Chondrocyte (in vitro differentiated cells): ENCODE results near the gene DHRS4. TPM values are rescaled to one million over a fixed set of nuclear protein-coding genes. Genes with fewer than 3 reads are reported as not detected.
"Not testable (repeated sequence)": the region's sequence is repeated elsewhere in the genome, so short reads cannot be mapped to it uniquely, and the experiment has no call there.

Source experiments
- DNase-seq: peaks from one replicate; pipeline ENCODE4 v3.0.0; 2021; ENCODE audit warnings: mixed read lengths, low spot score
- H3K27ac Mint-ChIP-seq: one replicate; pipeline ENCODE4 v1.8.0; 2021; ENCODE audit warnings: mild to moderate bottlenecking, moderate library complexity, mixed read lengths; ENCODE audit not compliant: unreplicated experiment
- H3K27me3 Mint-ChIP-seq: 2 replicates; pipeline ENCODE4 v1.8.0; 2021; ENCODE audit warnings: low read depth, mixed read lengths
- H3K36me3 Mint-ChIP-seq: 2 replicates; pipeline ENCODE4 v1.8.0; 2021; ENCODE audit warnings: low read depth, mixed read lengths
- H3K4me1 Mint-ChIP-seq: 2 replicates; pipeline ENCODE4 v1.8.0; 2021; ENCODE audit warnings: low read depth, mild to moderate bottlenecking, mixed read lengths
- H3K4me3 Mint-ChIP-seq: one replicate; pipeline ENCODE4 v1.8.0; 2021; ENCODE audit warnings: mild to moderate bottlenecking, moderate library complexity, mixed read lengths; ENCODE audit not compliant: unreplicated experiment
- H3K9me3 Mint-ChIP-seq: 2 replicates; pipeline ENCODE4 v1.8.0; 2021; ENCODE audit warnings: low read depth, mixed read lengths
- total RNA-seq: library from RNA; stranded (reverse); gene quantifications from 3 replicates; pipeline ENCODE4 v1.2.1, GENCODE V29; 2021

Gene DHRS4
- total RNA-seq, 1 donor from 2014 or later: 16.9 TPM

- not testable (repeated sequence) for H3K27ac Mint-ChIP-seq, H3K9me3 Mint-ChIP-seq, DNase-seq, H3K4me3 Mint-ChIP-seq, H3K4me1 Mint-ChIP-seq, H3K36me3 Mint-ChIP-seq, H3K27me3 Mint-ChIP-seq
Measured at GRCh38 chr14:23989734-23990445, 36.3 kb downstream of the DHRS4 start.

GRCh38 chr14:23990961-23991360, 37.4 kb downstream of the DHRS4 start:
- H3K4me1 Mint-ChIP-seq: not testable (repeated sequence)

GRCh38 chr14:23993042-23993441, 39.5 kb downstream of the DHRS4 start:
- DNase-seq, H3K27ac Mint-ChIP-seq, H3K27me3 Mint-ChIP-seq, H3K4me3 Mint-ChIP-seq, H3K36me3 Mint-ChIP-seq, H3K9me3 Mint-ChIP-seq, H3K4me1 Mint-ChIP-seq: not testable (repeated sequence)

More at GRCh38 chr14:23990961-23991360, 37.4 kb downstream of the DHRS4 start:
- H3K36me3 Mint-ChIP-seq, H3K9me3 Mint-ChIP-seq, H3K4me3 Mint-ChIP-seq, DNase-seq, H3K27ac Mint-ChIP-seq, H3K27me3 Mint-ChIP-seq: not testable (repeated sequence)

- H3K27me3 Mint-ChIP-seq, H3K4me1 Mint-ChIP-seq, H3K9me3 Mint-ChIP-seq, DNase-seq, H3K36me3 Mint-ChIP-seq, H3K4me3 Mint-ChIP-seq, H3K27ac Mint-ChIP-seq: not testable (repeated sequence)
Measured at GRCh38 chr14:23996009-23996408, 42.4 kb downstream of the DHRS4 start.

GRCh38 chr14:23996825-23997224, 43.3 kb downstream of the DHRS4 start:
- H3K36me3 Mint-ChIP-seq, H3K27ac Mint-ChIP-seq, H3K27me3 Mint-ChIP-seq, H3K4me3 Mint-ChIP-seq, H3K9me3 Mint-ChIP-seq, DNase-seq, H3K4me1 Mint-ChIP-seq: not testable (repeated sequence)

- DNase-seq, H3K4me1 Mint-ChIP-seq, H3K9me3 Mint-ChIP-seq, H3K27me3 Mint-ChIP-seq, H3K4me3 Mint-ChIP-seq, H3K36me3 Mint-ChIP-seq, H3K27ac Mint-ChIP-seq: not testable (repeated sequence)
Measured at GRCh38 chr14:23999640-24000039, 46.1 kb downstream of the DHRS4 start.

- not testable (repeated sequence) for H3K27ac Mint-ChIP-seq, DNase-seq, H3K27me3 Mint-ChIP-seq, H3K36me3 Mint-ChIP-seq, H3K9me3 Mint-ChIP-seq, H3K4me1 Mint-ChIP-seq, H3K4me3 Mint-ChIP-seq
Measured at GRCh38 chr14:24001078-24001477, 47.5 kb downstream of the DHRS4 start.

GRCh38 chr14:24001679-24002078, 48.1 kb downstream of the DHRS4 start:
- not testable (repeated sequence) for H3K27ac Mint-ChIP-seq, H3K4me1 Mint-ChIP-seq, H3K36me3 Mint-ChIP-seq, H3K9me3 Mint-ChIP-seq, DNase-seq, H3K27me3 Mint-ChIP-seq, H3K4me3 Mint-ChIP-seq

GRCh38 chr14:24006471-24006816, 52.9 kb downstream of the DHRS4 start:
- DNase-seq, H3K27me3 Mint-ChIP-seq, H3K9me3 Mint-ChIP-seq, H3K27ac Mint-ChIP-seq, H3K36me3 Mint-ChIP-seq, H3K4me1 Mint-ChIP-seq: not testable (repeated sequence)
- H3K4me3 Mint-ChIP-seq: peak overlapping the region; percentile 40

- peak overlapping the region; percentile 40 for H3K4me3 Mint-ChIP-seq
- not testable (repeated sequence) for H3K27ac Mint-ChIP-seq, DNase-seq, H3K9me3 Mint-ChIP-seq, H3K27me3 Mint-ChIP-seq, H3K4me1 Mint-ChIP-seq, H3K36me3 Mint-ChIP-seq
Measured at GRCh38 chr14:24006817-24007652, 53.5 kb downstream of the DHRS4 start.
